H1 (cell line): ENCODE measurements around the gene SCMH1. TPM values are rescaled to one million over a fixed set of nuclear protein-coding genes. Genes with fewer than 3 reads are reported as not detected.

ENCODE experiments used
- CTCF ChIA-PET: fragments of 300-600 bp; sonication (Branson Sonifier 250); formaldehyde crosslinking; loops from one replicate; lab custom pipeline; 2021; ENCODE audit not compliant: partially characterized antibody; lab: Charles Lee
- POLR2A ChIA-PET: fragments of 300-600 bp; sonication (Branson Sonifier 250); formaldehyde crosslinking; loops from one replicate; lab custom pipeline; 2021; ENCODE audit warnings: inconsistent platforms; ENCODE audit not compliant: partially characterized antibody; lab: Charles Lee
- DNase-seq, 2 experiments: peaks; one replicate each; pipeline versions ENCODE4 v3.0.0 to v3.0.0-alpha.2; 2010 to 2022; ENCODE audit warnings: low spot score in 2 of 2, low read depth in 1 of 2, mixed read lengths in 1 of 2
- FAIRE-seq: peaks from 2 replicates; lab custom pipeline; 2011; peaks lifted over from hg19 to GRCh38; lab: Jason Lieb, UNC
- H2AFZ ChIP-seq: 2 replicates; pipeline ENCODE4 v1.8.1; 2012; ENCODE audit warnings: low read length, inconsistent platforms
- H2AK5ac ChIP-seq: 2 replicates; pipeline ENCODE4 v1.6.1; 2013; ENCODE audit warnings: low read depth, low read length
- H2BK120ac ChIP-seq: replicated peaks from 2 replicates; pipeline ENCODE3; 2013; ENCODE audit warnings: low read depth, low read length, inconsistent platforms
- H2BK12ac ChIP-seq: 2 replicates; pipeline ENCODE4 v1.6.1; 2013; ENCODE audit warnings: low read depth, low read length
- H2BK15ac ChIP-seq: 2 replicates; pipeline ENCODE4 v1.6.1; 2013; ENCODE audit warnings: low read length
- H2BK20ac ChIP-seq: 2 replicates; pipeline ENCODE4 v1.6.1; 2013; ENCODE audit warnings: low read length
- H2BK5ac ChIP-seq: 2 replicates; pipeline ENCODE4 v1.6.1; 2013; ENCODE audit warnings: low read depth, low read length
- H3K14ac ChIP-seq: 2 replicates; pipeline ENCODE4 v1.6.1; 2013; ENCODE audit warnings: inconsistent platforms; ENCODE audit not compliant: insufficient read length
- H3K18ac ChIP-seq: 2 replicates; pipeline ENCODE4 v1.6.1; 2013; ENCODE audit warnings: low read length; ENCODE audit errors: extremely low read depth
- H3K23ac ChIP-seq: 2 replicates; pipeline ENCODE4 v1.6.1; 2013; ENCODE audit warnings: inconsistent platforms; ENCODE audit not compliant: insufficient read length
- H3K23me2 ChIP-seq: 2 replicates; pipeline ENCODE4 v1.6.1; 2013; ENCODE audit warnings: low read depth, low read length
- H3K27ac ChIP-seq: 2 replicates; pipeline ENCODE4 v1.6.1; 2011; ENCODE audit warnings: low read depth, low read length, inconsistent platforms
- H3K27me3 ChIP-seq, 4 experiments: replicated peaks in 1 of 4; 1 replicate in 1 of 4; 2 replicates in 3 of 4; pipeline versions ENCODE4 v1.6.1 to v1.8.1; 2011 to 2013; ENCODE audit warnings: low read length in 3 of 4, mild to moderate bottlenecking in 3 of 4, inconsistent platforms in 2 of 4, mixed read lengths in 2 of 4, moderate library complexity in 1 of 4; ENCODE audit not compliant: control insufficient read depth in 3 of 4, insufficient read depth in 3 of 4; ENCODE audit errors: extremely low read depth in 1 of 4
- H3K36me3 ChIP-seq, 4 experiments: 2 replicates each; pipeline versions ENCODE4 v1.6.1 to v1.8.1; 2011 to 2013; ENCODE audit warnings: mild to moderate bottlenecking in 4 of 4, low read length in 3 of 4, moderate library complexity in 2 of 4, control low read depth in 1 of 4, inconsistent platforms in 1 of 4; ENCODE audit not compliant: insufficient read depth in 4 of 4, control insufficient read depth in 2 of 4
- H3K4ac ChIP-seq: replicated peaks from 2 replicates; pipeline ENCODE3; 2013; ENCODE audit warnings: low read length, low read depth, mixed read lengths, inconsistent platforms; ENCODE audit not compliant: insufficient read length
- H3K4me1 ChIP-seq, 4 experiments: replicated peaks in 1 of 4; 1 replicate in 1 of 4; 2 replicates in 3 of 4; pipeline versions ENCODE4 v1.6.1 to v1.8.1; 2011 to 2013; ENCODE audit warnings: low read length in 3 of 4, inconsistent platforms in 2 of 4, mixed read lengths in 1 of 4; ENCODE audit not compliant: insufficient read depth in 4 of 4, control insufficient read depth in 3 of 4
- H3K4me2 ChIP-seq, 2 experiments: 2 replicates each; pipeline versions ENCODE4 v1.6.1 to v1.8.1; 2011 to 2013; ENCODE audit warnings: low read depth in 2 of 2, low read length in 2 of 2, control low read depth in 1 of 2, inconsistent platforms in 1 of 2, mild to moderate bottlenecking in 1 of 2; ENCODE audit not compliant: insufficient read depth in 1 of 2
- H3K4me3 ChIP-seq, 4 experiments: fragments of 200-600, 300-600 bp in 1 of 4; sonication (generic), shearing (Covaris generic), sonication (Bioruptor Twin) in 1 of 4; 2 replicates each; pipeline versions ENCODE4 v1.5.1 to v1.8.1; 2011 to 2016; ENCODE audit warnings: low read length in 4 of 4, low read depth in 3 of 4, control low read depth in 2 of 4, inconsistent platforms in 2 of 4, mild to moderate bottlenecking in 2 of 4, mixed read lengths in 1 of 4, moderate library complexity in 1 of 4; ENCODE audit not compliant: insufficient read depth in 2 of 4; ENCODE audit errors: extremely low read depth in 1 of 4
- H3K56ac ChIP-seq: replicated peaks from 2 replicates; pipeline ENCODE3; 2013; ENCODE audit warnings: low read depth, mild to moderate bottlenecking, mixed read lengths, low read length, inconsistent platforms; ENCODE audit not compliant: insufficient read length
- H3K79me1 ChIP-seq: 2 replicates; pipeline ENCODE4 v1.6.1; 2013; ENCODE audit warnings: low read depth, low read length, control low read depth
- H3K79me2 ChIP-seq, 2 experiments: 2 replicates each; pipeline versions ENCODE4 v1.6.1 to v1.8.1; 2012 to 2013; ENCODE audit warnings: low read length in 2 of 2, mild to moderate bottlenecking in 2 of 2, inconsistent platforms in 1 of 2; ENCODE audit not compliant: insufficient read depth in 2 of 2, control insufficient read depth in 1 of 2
- H3K9ac ChIP-seq, 4 experiments: replicated peaks in 1 of 4; 1 replicate in 1 of 4; 2 replicates in 3 of 4; pipeline versions ENCODE4 v1.6.1 to v1.8.1; 2011 to 2013; ENCODE audit warnings: low read depth in 3 of 4, low read length in 3 of 4, control low read depth in 2 of 4, mild to moderate bottlenecking in 2 of 4, moderate library complexity in 2 of 4, inconsistent platforms in 1 of 4; ENCODE audit errors: extremely low read depth in 1 of 4
- H3K9me3 ChIP-seq, 2 experiments: 2 replicates each; pipeline versions ENCODE4 v1.6.1 to v1.8.1; 2012 to 2013; ENCODE audit warnings: mild to moderate bottlenecking in 2 of 2, moderate library complexity in 2 of 2, control low read depth in 1 of 2, inconsistent platforms in 1 of 2, low read depth in 1 of 2, low read length in 1 of 2, mixed read lengths in 1 of 2; ENCODE audit not compliant: insufficient read depth in 2 of 2
- H4K20me1 ChIP-seq, 2 experiments: replicated peaks in 1 of 2; 2 replicates each; pipeline versions ENCODE3 to v1.8.1; 2011 to 2013; ENCODE audit warnings: inconsistent platforms in 2 of 2, low read length in 2 of 2, mild to moderate bottlenecking in 1 of 2; ENCODE audit not compliant: insufficient read depth in 2 of 2, control insufficient read depth in 1 of 2
- H4K5ac ChIP-seq: 2 replicates; pipeline ENCODE4 v1.6.1; 2013; ENCODE audit warnings: low read length, low read depth, mixed read lengths, inconsistent platforms; ENCODE audit not compliant: insufficient read length
- H4K8ac ChIP-seq: 2 replicates; pipeline ENCODE4 v1.8.0; 2013; ENCODE audit warnings: mild to moderate bottlenecking, moderate library complexity, low read length, inconsistent platforms; ENCODE audit not compliant: insufficient read depth; ENCODE audit errors: extremely low read depth
- H4K91ac ChIP-seq: replicated peaks from 2 replicates; pipeline ENCODE3; 2013; ENCODE audit warnings: low read length, mixed read lengths, inconsistent platforms; ENCODE audit not compliant: insufficient read length
- KDM5A ChIP-seq: fragments of 200-600 bp; IDR thresholded peaks from 2 replicates; pipeline ENCODE4 v1.7.1; 2012; ENCODE audit warnings: mild to moderate bottlenecking, low read length, inconsistent platforms, mixed read lengths
- WGBS, 2 experiments: shearing (Covaris generic) in 1 of 2; methylation state at CpG; one replicate each; pipeline versions ENCODE4 v1.1.6 to v1.1.7; 2013 to 2015; ENCODE audit warnings: low lambda C conversion rate in 2 of 2, mixed read lengths in 2 of 2, inconsistent platforms in 1 of 2, low coverage in 1 of 2, missing lambda C conversion rate in 1 of 2; ENCODE audit not compliant: insufficient replicate concordance in 2 of 2, insufficient coverage in 1 of 2, insufficient read length in 1 of 2; ENCODE audit errors: extremely low coverage in 1 of 2, missing lambda C conversion rate in 1 of 2; 5-methylcytosine and 5-hydroxymethylcytosine counted together
- polyA plus RNA-seq, 7 experiments: library from polyadenylated mRNA; depleted of rRNA in 3 of 7; stranded (reverse) in 5 of 7; unstranded in 2 of 7; fragments of >200 nt in 5 of 7; fragments of 200-250 nt in 2 of 7; gene quantifications; 1 replicate in 5 of 7; 2 replicates in 1 of 7; 4 replicates in 1 of 7; pipeline versions ENCODE4 v1.2.1 to v1.2.3, GENCODE V29; 2011 to 2013; ENCODE audit warnings: missing spikeins in 2 of 7, mixed read lengths in 2 of 7
- total RNA-seq: library from RNA; stranded (reverse); fragmentation: NEBNext Ultra II Directional; extraction: Animal tissue kit (Norgen Biotek cat#: 25700); gene quantifications from 2 replicates; pipeline ENCODE4 v1.2.1, GENCODE V29; 2021

SCMH1 gene
- total and polyA plus RNA-seq, 2 of the 8 experiments (the other 6 are each of a cell fraction or from before 2014, with no cell fraction given): 16.6 to 30.7 TPM

DNA sequence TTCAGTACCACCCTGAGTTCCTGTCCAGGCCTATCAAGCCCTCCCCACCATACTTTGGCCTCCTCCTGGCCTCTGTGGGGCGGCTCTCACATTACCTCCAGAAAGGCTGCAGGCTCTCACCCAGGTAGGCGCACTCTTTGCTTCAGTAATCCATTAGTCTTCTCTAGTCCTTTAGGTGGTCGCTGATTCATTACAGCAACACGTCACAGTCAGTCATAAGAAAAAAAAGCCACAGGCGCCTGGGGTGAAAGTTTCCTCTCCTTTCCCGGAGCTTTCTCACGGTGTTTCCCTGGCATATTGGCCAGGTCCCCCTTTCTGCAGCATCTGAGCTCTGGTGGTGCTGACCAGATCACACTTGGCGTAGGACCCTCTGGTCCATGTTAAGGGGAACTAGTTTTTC is 232.6 kb downstream of the SCMH1 start:
- Histone ChIP-seq H3K4me2 (no peak overlapping the region), H2AFZ (no peak overlapping the region), H3K9ac (no peak overlapping the region), H3K4me3 (no peak overlapping the region), H4K91ac (no peak overlapping the region), H3K23ac (no peak overlapping the region), H4K20me1 (peaks cover 0 to 15% of the 10 kb centered on the region in 2 experiments), H3K36me3 (peaks cover 50 to 92% (median 77%) of the 10 kb centered on the region in 4 experiments), H3K23me2 (no peaks in the 10 kb centered on the region), H4K5ac (no peak overlapping the region), H3K79me2 (no peaks in the 10 kb centered on the region), H3K27ac (no peak overlapping the region), H3K9me3 (no peaks in the 10 kb centered on the region), H3K27me3 (no peaks in the 10 kb centered on the region), H4K8ac (no peak overlapping the region), H2BK12ac (no peak overlapping the region), H2BK20ac (no peak overlapping the region), H3K4me1 (no peaks in the 10 kb centered on the region), H3K79me1 (peaks cover 3% of the 10 kb centered on the region; the same call in 1 of the 2 replicates), H3K18ac (no peak overlapping the region), H3K4ac (no peak overlapping the region), H3K14ac (no peak overlapping the region), H2BK15ac (no peak overlapping the region), H2BK5ac (no peak overlapping the region), H3K56ac (no peak overlapping the region), H2BK120ac (no peak overlapping the region), H2AK5ac (no peak overlapping the region)
- FAIRE-seq (no peak), DNase-seq (no peak)
- TF ChIP-seq KDM5A: no peak
- WGBS, 2 experiments: 97% methylated on average over 8 of the region's 8 CpGs; no CpG with 5 or more reads in 1 of the 2 experiments
- POLR2A ChIA-PET: interaction anchor here (1.0 to 1.2 kb wide), 2 partner anchors 13 kb away, joined by 3 to 6 read pairs; no protein-coding TSS in a partner anchor
- CTCF ChIA-PET: no interaction called here
